Endodermal cell (in vitro differentiated cells): ENCODE measurements around the gene JAML. TPM values are rescaled to one million over a fixed set of nuclear protein-coding genes. Genes with fewer than 3 reads are reported as not detected.

Experiments used
- DNase-seq: peaks from one replicate; pipeline ENCODE4 v3.0.0-alpha.2; 2017
- H3K27ac ChIP-seq: 2 replicates; pipeline ENCODE4 v1.5.1; 2013; ENCODE audit warnings: mild to moderate bottlenecking, low read depth, low read length, moderate library complexity
- H3K27me3 ChIP-seq: 2 replicates; pipeline ENCODE4 v1.6.1; 2013; ENCODE audit warnings: mild to moderate bottlenecking, low read length, moderate library complexity; ENCODE audit not compliant: insufficient read depth, control insufficient read depth, poor library complexity, severe bottlenecking
- H3K36me3 ChIP-seq: 2 replicates; pipeline ENCODE4 v1.7.0; 2013; ENCODE audit warnings: mild to moderate bottlenecking, low read length, moderate library complexity; ENCODE audit not compliant: control insufficient read depth, insufficient read depth
- H3K4me1 ChIP-seq: one replicate; pipeline ENCODE4 v1.7.0; 2013; ENCODE audit warnings: low read length; ENCODE audit not compliant: control insufficient read depth, insufficient read depth
- H3K4me3 ChIP-seq: 2 replicates; pipeline ENCODE4 v1.5.1; 2013; ENCODE audit warnings: mild to moderate bottlenecking, low read length, moderate library complexity
- H3K9ac ChIP-seq: 2 replicates; pipeline ENCODE4 v1.6.1; 2013; ENCODE audit warnings: mild to moderate bottlenecking, low read length, moderate library complexity; ENCODE audit not compliant: poor library complexity, severe bottlenecking; ENCODE audit errors: extremely low read depth
- H3K9me3 ChIP-seq: 2 replicates; pipeline ENCODE4 v1.6.1; 2013; ENCODE audit warnings: mild to moderate bottlenecking, low read length, moderate library complexity; ENCODE audit not compliant: control insufficient read depth
- H3K27ac Mint-ChIP-seq: 2 replicates; pipeline ENCODE4 v1.8.0; 2020; ENCODE audit warnings: mixed read lengths
- H3K27me3 Mint-ChIP-seq: 2 replicates; pipeline ENCODE4 v1.8.0; 2021; ENCODE audit warnings: mild to moderate bottlenecking, mixed read lengths; ENCODE audit not compliant: insufficient read depth
- H3K36me3 Mint-ChIP-seq: 2 replicates; pipeline ENCODE4 v1.8.0; 2020; ENCODE audit warnings: low read depth, mixed read lengths
- H3K4me1 Mint-ChIP-seq: 2 replicates; pipeline ENCODE4 v1.8.0; 2020; ENCODE audit warnings: mixed read lengths
- H3K4me3 Mint-ChIP-seq: 2 replicates; pipeline ENCODE4 v1.8.0; 2020; ENCODE audit warnings: mild to moderate bottlenecking, moderate library complexity, mixed read lengths
- H3K9me3 Mint-ChIP-seq: 2 replicates; pipeline ENCODE4 v1.8.0; 2020; ENCODE audit warnings: mild to moderate bottlenecking, mixed read lengths
- CTCF ChIP-seq: fragments of 200-600 bp; sonication (generic); conservative IDR thresholded peaks from 2 replicates; pipeline ENCODE4 v1.5.0; 2021; ENCODE audit warnings: antibody characterized with exemption, mild to moderate bottlenecking
- WGBS, 2 experiments: methylation state at CpG; one replicate each; pipeline versions ENCODE4 v1.1.5 to v1.1.7; 2013; ENCODE audit warnings: missing lambda C conversion rate in 2 of 2, mixed read lengths in 1 of 2; ENCODE audit not compliant: insufficient coverage in 1 of 2, insufficient read length in 1 of 2; 5-methylcytosine and 5-hydroxymethylcytosine counted together
- total RNA-seq, 2 donors: library from RNA; stranded (reverse); fragmentation: NEBNext Ultra II Directional in 1 of 2; extraction: Animal tissue kit (Norgen Biotek cat#: 25700) in 1 of 2; gene quantifications; 2 replicates in 1 of 2; 3 replicates in 1 of 2; pipeline ENCODE4 v1.2.1, GENCODE V29; 2021

JAML gene
- total RNA-seq, 2 donors from 2014 or later, result 0.40 to 0.55 TPM

GRCh38 chr11:118243993-118244762, 19.4 kb upstream of the JAML start:
- Mint-ChIP-seq H3K27ac (no peak overlapping the region), H3K4me1 (peaks cover 6% of the 10 kb centered on the region)

GRCh38 chr11:118243161-118243560, 18.4 kb upstream of the JAML start:
- 61 to 81% methylated on average over 5 to 7 of the region's 8 CpGs for WGBS, 2 experiments

More at GRCh38 chr11:118243993-118244762, 19.4 kb upstream of the JAML start:
- Histone ChIP-seq H3K9ac (no peak overlapping the region), H3K4me3 (no peak overlapping the region), H3K36me3 (no peaks in the 10 kb centered on the region), H3K27ac (no peak overlapping the region), H3K27me3 (peaks cover 44% of the 10 kb centered on the region), H3K4me1 (peaks cover 4% of the 10 kb centered on the region), H3K9me3 (no peaks in the 10 kb centered on the region)
- no peak for DNase-seq
- no peak for TF ChIP-seq CTCF
- peaks cover 38% of the 10 kb centered on the region for H3K27me3 Mint-ChIP-seq
- no peaks in the 10 kb centered on the region for H3K36me3 Mint-ChIP-seq
- no peaks in the 10 kb centered on the region for H3K9me3 Mint-ChIP-seq
- WGBS, 2 experiments, result 72 to 75% methylated on average over 3 of the region's 3 CpGs
- H3K4me3 Mint-ChIP-seq, result no peak overlapping the region

GRCh38 chr11:118241764-118242098, 16.9 kb upstream of the JAML start:
- Mint-ChIP-seq H3K4me3 (no peak overlapping the region), H3K4me1 (peaks cover 14% of the 10 kb centered on the region)

More at GRCh38 chr11:118243161-118243560, 18.4 kb upstream of the JAML start:
- Mint-ChIP-seq H3K9me3 (no peaks in the 10 kb centered on the region), H3K4me3 (no peak overlapping the region), H3K4me1 (peaks cover 14% of the 10 kb centered on the region), H3K27ac (no peak overlapping the region), H3K36me3 (no peaks in the 10 kb centered on the region), H3K27me3 (peaks cover 29% of the 10 kb centered on the region)
- H3K4me3 ChIP-seq, result no peak overlapping the region
- no peaks in the 10 kb centered on the region for H3K9me3 ChIP-seq
- peaks cover 7% of the 10 kb centered on the region for H3K4me1 ChIP-seq
- no peak for DNase-seq
- no peak overlapping the region for H3K27ac ChIP-seq
- no peaks in the 10 kb centered on the region for H3K36me3 ChIP-seq
- TF ChIP-seq CTCF, result no peak
- H3K27me3 ChIP-seq, result peaks cover 34% of the 10 kb centered on the region
- H3K9ac ChIP-seq, result no peak overlapping the region

More at GRCh38 chr11:118241764-118242098, 16.9 kb upstream of the JAML start:
- Histone ChIP-seq H3K4me1 (peaks cover 7% of the 10 kb centered on the region), H3K27ac (no peak overlapping the region), H3K36me3 (no peaks in the 10 kb centered on the region), H3K9me3 (no peaks in the 10 kb centered on the region), H3K9ac (no peak overlapping the region), H3K27me3 (peaks cover 19% of the 10 kb centered on the region), H3K4me3 (no peak overlapping the region)
- no peak for TF ChIP-seq CTCF
- 86 to 100% methylated on average over 1 of the region's 1 CpG for WGBS, 2 experiments
- no peak overlapping the region for H3K27ac Mint-ChIP-seq
- H3K36me3 Mint-ChIP-seq, result no peaks in the 10 kb centered on the region
- peaks cover 22% of the 10 kb centered on the region for H3K27me3 Mint-ChIP-seq
- H3K9me3 Mint-ChIP-seq, result no peaks in the 10 kb centered on the region
- no peak for DNase-seq
